Stimulated activated memory B cell treated with anti-CD40 and anti-IgM and Interleukin-4, amounts not matched to agents 10 μg/mL and 1 μg/mL and 100 μg/mL, for 72 hours (primary cell): ENCODE results near the gene RASSF7.
A peak's percentile ranks its signal among the peaks of the same experiment; 100 is the strongest.

Source experiments
- ATAC-seq: fragments of 150-1000 bp; cut with Tn5 transposase; 2 replicates; pipeline ENCODE4 v1.10.0; 2021
- H3K27ac Mint-ChIP-seq: one replicate; pipeline ENCODE4 v1.8.0; 2022; ENCODE audit warnings: mild to moderate bottlenecking, mixed read lengths
- H3K27me3 Mint-ChIP-seq: one replicate; pipeline ENCODE4 v1.8.0; 2022; ENCODE audit warnings: mixed read lengths
- H3K36me3 Mint-ChIP-seq: one replicate; pipeline ENCODE4 v1.8.0; 2022; ENCODE audit warnings: mixed read lengths
- H3K4me1 Mint-ChIP-seq: one replicate; pipeline ENCODE4 v1.8.0; 2022; ENCODE audit warnings: mixed read lengths
- H3K4me3 Mint-ChIP-seq: one replicate; pipeline ENCODE4 v1.8.0; 2022; ENCODE audit warnings: mild to moderate bottlenecking, moderate library complexity, mixed read lengths
- H3K9me3 Mint-ChIP-seq: one replicate; pipeline ENCODE4 v1.8.0; 2022; ENCODE audit warnings: mixed read lengths

Gene RASSF7

GRCh38 chr11:612201-612960 is 51.6 kb downstream of the RASSF7 start:
- peaks cover 20% of the 10 kb centered on the region for H3K36me3 Mint-ChIP-seq
- H3K4me3 Mint-ChIP-seq = no peak overlapping the region
- peaks cover 35% of the 10 kb centered on the region for H3K4me1 Mint-ChIP-seq
- H3K27me3 Mint-ChIP-seq = no peaks in the 10 kb centered on the region
- no peak for ATAC-seq
- no peaks in the 10 kb centered on the region for H3K9me3 Mint-ChIP-seq
- peak overlapping the region; percentile 88 for H3K27ac Mint-ChIP-seq

- H3K27me3 Mint-ChIP-seq = no peaks in the 10 kb centered on the region
- H3K4me3 Mint-ChIP-seq = no peak overlapping the region
- H3K36me3 Mint-ChIP-seq = peaks cover 17% of the 10 kb centered on the region
- ATAC-seq = no peak
- H3K27ac Mint-ChIP-seq = peak overlapping the region; percentile 88
- H3K9me3 Mint-ChIP-seq = no peaks in the 10 kb centered on the region
- peaks cover 35% of the 10 kb centered on the region for H3K4me1 Mint-ChIP-seq
Observed at GRCh38 chr11:612961-613300, 52.2 kb downstream of the RASSF7 start.

GRCh38 chr11:613369-613968 is 52.7 kb downstream of the RASSF7 start:
- Mint-ChIP-seq H3K4me3 (no peak overlapping the region), H3K27me3 (no peaks in the 10 kb centered on the region), H3K27ac (peak overlapping the region; percentile 88), H3K9me3 (no peaks in the 10 kb centered on the region), H3K4me1 (peaks cover 35% of the 10 kb centered on the region), H3K36me3 (peaks cover 16% of the 10 kb centered on the region)
- peak; percentile 3 for ATAC-seq
